HG03354 (cell line): ENCODE measurements around the gene ZNF385B.
"Not testable (repeated sequence)": the region's sequence is repeated elsewhere in the genome, so short reads cannot be mapped to it uniquely, and the experiment has no call there.

Experiments
- ATAC-seq: cut with Tn5 transposase; IDR thresholded peaks from one replicate; pipeline ENCODE4 v1.9.1; 2021; ENCODE audit warnings: mild to moderate bottlenecking; ENCODE audit not compliant: unreplicated experiment, poor library complexity, severe bottlenecking

The ZNF385B gene

DNA sequence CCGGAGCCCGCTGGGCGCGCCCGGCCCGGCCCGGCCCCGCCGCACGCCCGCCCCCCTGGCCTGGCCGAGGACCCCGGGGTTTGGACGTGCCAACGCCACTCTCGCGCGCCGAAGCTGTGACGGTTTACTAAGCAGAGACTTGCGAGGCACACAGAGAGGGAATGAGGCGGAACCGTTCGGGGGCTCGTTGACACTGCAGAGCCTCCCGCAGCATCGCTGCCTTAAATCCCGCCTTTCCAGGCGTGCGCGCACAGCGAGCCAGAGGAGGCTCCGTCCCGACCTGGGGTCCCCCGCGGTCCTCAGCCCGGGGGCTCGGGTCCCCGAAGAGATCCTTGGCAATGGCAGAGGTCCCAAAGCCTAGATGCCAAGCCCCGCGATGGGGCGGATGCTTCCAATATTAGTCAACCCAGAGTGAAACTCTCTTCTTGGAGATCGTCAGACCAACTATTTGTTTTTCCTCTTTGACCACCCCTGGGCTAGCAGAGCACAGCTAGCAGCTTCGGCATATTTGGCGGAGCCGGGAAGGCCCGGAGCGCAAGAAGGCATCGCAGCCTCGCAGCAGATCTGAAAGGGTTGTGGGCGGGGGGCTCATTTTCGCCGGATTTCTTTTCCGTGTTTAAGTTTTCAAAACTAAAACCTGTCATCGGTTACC, at the start of gene ZNF385B:
ZNF385B (minus strand) TSS at position 197 of the 652 bp plus-strand sequence.
- ATAC-seq = peak; percentile 52

- no peak for ATAC-seq
Observed at GRCh38 chr2:179910735-179911113, 49.3 kb upstream of the ZNF385B start.

GRCh38 chr2:179909845-179910734, 48.7 kb upstream of the ZNF385B start:
- ATAC-seq = no peak

DNA sequence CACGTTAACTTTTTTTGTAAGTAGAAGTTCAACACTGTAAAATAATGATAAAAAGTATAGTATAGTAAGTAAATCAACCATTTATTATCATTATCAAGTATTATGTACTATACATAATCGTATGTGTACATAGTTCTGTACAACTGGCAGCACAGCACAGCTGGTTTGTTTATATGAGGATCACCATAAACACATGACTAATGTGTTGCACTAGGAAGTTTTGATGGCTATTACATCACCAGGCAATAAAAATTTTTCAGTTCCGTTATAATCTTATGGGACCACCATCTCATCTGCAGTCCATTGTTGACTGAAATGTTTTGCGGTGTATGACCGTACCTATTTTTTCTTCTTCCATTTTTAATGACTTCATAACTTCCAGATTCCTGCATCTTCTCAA, 39.2 kb upstream of the ZNF385B start:
- ATAC-seq = no peak

GRCh38 chr2:179899666-179900065, 38.3 kb upstream of the ZNF385B start:
- no peak for ATAC-seq

- ATAC-seq = peak; percentile 87
Observed at GRCh38 chr2:179898873-179899272, 37.5 kb upstream of the ZNF385B start.

- ATAC-seq = no peak
Observed at GRCh38 chr2:179893616-179894015, 32.2 kb upstream of the ZNF385B start.

- ATAC-seq = no peak
Observed at GRCh38 chr2:179891237-179891636, 29.8 kb upstream of the ZNF385B start.

GRCh38 chr2:179890666-179891065, 29.3 kb upstream of the ZNF385B start:
- no peak for ATAC-seq

DNA sequence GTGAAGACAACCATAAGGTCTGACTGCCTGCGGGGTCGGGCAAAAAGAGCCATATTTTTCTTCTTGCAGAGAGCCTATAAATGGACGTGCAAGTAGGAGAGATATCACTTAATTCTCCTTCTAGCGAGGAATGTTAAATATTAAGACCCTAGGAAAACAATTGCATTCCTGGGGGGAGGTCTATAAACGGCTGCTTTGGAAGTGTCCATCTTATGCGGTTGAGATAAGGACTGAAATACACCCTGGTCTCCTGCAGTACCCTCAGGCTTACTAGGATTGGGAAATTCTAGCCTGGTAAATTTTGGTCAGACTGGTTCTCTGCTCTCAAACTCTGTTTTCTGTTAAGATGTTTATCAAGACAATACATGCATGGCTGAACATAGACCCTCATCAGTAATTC, 27.2 kb upstream of the ZNF385B start:
- not testable (repeated sequence) for ATAC-seq

- no peak for ATAC-seq
Observed at GRCh38 chr2:179884193-179884592, 22.8 kb upstream of the ZNF385B start.

DNA sequence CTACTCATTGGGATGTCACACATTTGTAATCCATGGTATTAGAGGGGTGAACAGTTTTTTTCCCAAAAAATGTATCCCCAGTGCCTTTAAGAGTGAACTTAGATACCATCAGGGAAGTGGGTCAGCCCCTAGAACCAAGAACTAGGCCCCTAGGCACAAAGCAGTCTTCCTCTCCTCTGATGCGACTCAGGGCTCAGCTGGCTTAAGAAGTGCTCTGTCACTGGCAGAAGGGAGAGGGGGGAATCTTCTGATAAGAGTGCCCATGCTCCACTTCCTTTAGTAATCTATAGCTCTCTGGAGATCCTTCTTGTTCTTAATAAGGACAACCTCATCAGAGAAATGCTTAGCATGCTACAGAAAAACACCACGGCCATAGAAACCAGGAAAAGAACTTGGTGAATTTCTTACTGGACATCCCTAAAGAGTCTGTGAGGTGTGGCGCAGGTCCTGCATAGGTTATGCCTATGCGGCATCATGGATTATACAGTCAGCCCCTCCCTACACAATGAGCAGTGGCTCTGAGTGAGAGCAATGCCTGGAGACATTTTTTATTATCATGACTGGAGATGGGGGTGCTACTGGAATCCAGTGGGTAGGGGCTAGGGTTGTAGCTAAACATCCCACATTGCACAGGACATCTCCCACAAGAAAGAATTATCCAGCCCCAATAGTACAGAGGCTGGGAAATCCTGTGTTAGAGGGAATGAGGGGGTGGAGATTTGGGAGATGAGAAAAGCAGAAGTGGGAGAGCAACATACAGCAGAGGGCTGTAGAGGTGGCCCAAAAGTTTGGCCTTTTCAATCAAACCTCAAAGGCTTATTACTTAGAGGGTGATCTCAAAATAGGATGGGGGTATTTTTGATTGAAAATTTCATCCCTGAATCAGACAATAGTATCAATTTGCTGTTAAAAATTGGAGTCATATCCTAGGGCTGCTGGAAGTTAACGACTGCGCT, 21.7 kb upstream of the ZNF385B start:
- no peak for ATAC-seq

- no peak for ATAC-seq
Observed at GRCh38 chr2:179877601-179878364, 16.4 kb upstream of the ZNF385B start.

GRCh38 chr2:179876266-179876665, 14.9 kb upstream of the ZNF385B start:
- no peak for ATAC-seq

- no peak for ATAC-seq
Observed at GRCh38 chr2:179875864-179876263, 14.5 kb upstream of the ZNF385B start.

DNA sequence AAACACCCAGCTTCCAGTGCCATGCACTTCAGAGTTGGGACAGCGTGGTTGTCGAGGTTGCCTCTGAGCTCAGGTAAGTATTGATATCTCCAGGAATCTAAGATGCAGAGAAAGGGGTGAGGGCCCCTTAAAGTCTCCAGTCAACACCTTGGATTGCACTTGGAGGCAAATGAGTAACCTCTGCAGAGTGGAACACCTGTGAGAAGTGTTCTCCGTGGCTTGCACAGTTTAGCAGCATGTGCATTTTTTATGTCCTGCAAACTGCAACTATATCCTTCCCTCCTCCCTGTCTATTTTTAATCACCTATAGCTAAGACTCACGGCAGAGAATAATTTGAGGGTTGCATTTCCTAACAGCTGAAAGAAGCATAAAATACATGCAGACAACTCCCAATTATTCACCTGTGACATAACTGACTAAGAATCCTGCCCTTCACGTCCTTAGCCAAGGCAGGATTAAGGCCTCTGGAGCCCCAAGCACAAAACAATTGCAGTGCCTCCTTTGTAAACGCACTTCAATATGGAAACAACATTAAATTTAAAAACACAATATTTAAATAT, 1.6 kb upstream of the ZNF385B start:
- ATAC-seq = no peak

GRCh38 chr2:179861027-179861415, 391 bp downstream of the ZNF385B start:
- ATAC-seq = peak; percentile 52

- peak; percentile 12 for ATAC-seq
Observed at GRCh38 chr2:179860255-179861026, 971 bp downstream of the ZNF385B start.
